HepG2 (cell line): ENCODE data around the gene OCLN. TPM values are rescaled to one million over a fixed set of nuclear protein-coding genes. Genes with fewer than 3 reads are reported as not detected.

Experiments used
- CBFB ChIP-seq: sonication (generic); formaldehyde crosslinking; IDR thresholded peaks from 2 replicates; pipeline ENCODE4 v1.4.0; 2020; ENCODE audit warnings: missing genetic modification reagents
- CC2D1A ChIP-seq: sonication (generic); formaldehyde crosslinking; IDR thresholded peaks from 2 replicates; pipeline ENCODE4 v1.8.1; 2023; ENCODE audit warnings: mild to moderate bottlenecking, missing genetic modification reagents
- DRAP1 ChIP-seq: IDR thresholded peaks from 2 replicates; pipeline ENCODE4 v1.6.1; 2016; ENCODE audit warnings: missing genetic modification reagents, missing compliant biosample characterization
- E2F2 ChIP-seq: sonication (generic); formaldehyde crosslinking; IDR thresholded peaks from 2 replicates; pipeline ENCODE4 v1.4.0; 2020; ENCODE audit warnings: missing genetic modification reagents, borderline replicate concordance
- ELF4 ChIP-seq: sonication (generic); formaldehyde crosslinking; IDR thresholded peaks from 2 replicates; pipeline ENCODE4 v1.5.0; 2020; ENCODE audit warnings: missing genetic modification reagents, mild to moderate bottlenecking, moderate library complexity, borderline replicate concordance
- ETS1 ChIP-seq: sonication (generic); formaldehyde crosslinking; IDR thresholded peaks from 2 replicates; pipeline ENCODE4 v1.4.0; 2020; ENCODE audit warnings: missing genetic modification reagents
- FOXK2 ChIP-seq: fragments of 450-650 bp; IDR thresholded peaks from 2 replicates; pipeline ENCODE4 v1.6.1; 2016
- HMGA1 ChIP-seq: sonication (generic); formaldehyde crosslinking; conservative IDR thresholded peaks from 2 replicates; pipeline ENCODE4 v1.4.0; 2020; ENCODE audit warnings: missing genetic modification reagents
- JUNB ChIP-seq: sonication (generic); formaldehyde crosslinking; IDR thresholded peaks from 2 replicates; pipeline ENCODE4 v1.8.0; 2022; ENCODE audit warnings: missing genetic modification reagents, mild to moderate bottlenecking, borderline replicate concordance
- MBD4 ChIP-seq: IDR thresholded peaks from 2 replicates; pipeline ENCODE4 v1.6.1; 2012; ENCODE audit warnings: low read length, inconsistent platforms, borderline replicate concordance
- PPARG ChIP-seq: conservative IDR thresholded peaks from 2 replicates; pipeline ENCODE4 v1.6.1; 2016; ENCODE audit warnings: missing biosample characterization, missing genetic modification reagents
- SNAPC2 ChIP-seq: sonication (generic); formaldehyde crosslinking; IDR thresholded peaks from 2 replicates; pipeline ENCODE4 v1.8.1; 2022; ENCODE audit warnings: mild to moderate bottlenecking, missing genetic modification reagents
- XRCC5 ChIP-seq: fragments of 200-400 bp; formaldehyde crosslinking; optimal IDR thresholded peaks from 2 replicates; pipeline ENCODE3; 2017; ENCODE audit warnings: mild to moderate bottlenecking, low read length
- ZNF317 ChIP-seq: sonication (generic); formaldehyde crosslinking; IDR thresholded peaks from 2 replicates; pipeline ENCODE4 v1.5.0; 2020; ENCODE audit warnings: mild to moderate bottlenecking, missing genetic modification reagents
- ZNF331 ChIP-seq: sonication (generic); formaldehyde crosslinking; IDR thresholded peaks from 2 replicates; pipeline ENCODE4 v1.4.0; 2020; ENCODE audit warnings: missing genetic modification reagents
- ZNF407 ChIP-seq: sonication (generic); formaldehyde crosslinking; IDR thresholded peaks from one replicate; pipeline ENCODE4 v1.5.1; 2020; ENCODE audit warnings: mild to moderate bottlenecking, missing genetic modification reagents; ENCODE audit errors: not compliant biosample characterization
- ZNF567 ChIP-seq: sonication (generic); formaldehyde crosslinking; IDR thresholded peaks from 2 replicates; pipeline ENCODE4 v1.8.1; 2023; ENCODE audit warnings: mild to moderate bottlenecking, missing genetic modification reagents, borderline replicate concordance
- ZNF672 ChIP-seq: sonication (generic); formaldehyde crosslinking; IDR thresholded peaks from 2 replicates; pipeline ENCODE4 v1.8.1; 2022; ENCODE audit warnings: missing genetic modification reagents
- polyA plus RNA-seq, 8 experiments: library from polyadenylated mRNA; depleted of rRNA in 3 of 8; stranded (reverse) in 7 of 8; unstranded in 1 of 8; fragments of >200 nt; fragmentation: Illumina TruSeq in 4 of 8; extraction: Trizol in 4 of 8; gene quantifications; 2 replicates each; pipeline versions ENCODE4 v1.2.1 to v1.2.3, GENCODE V29; 2011 to 2016; ENCODE audit warnings: low read depth in 4 of 8, missing spikeins in 1 of 8, mixed read lengths in 1 of 8; ENCODE audit not compliant: insufficient read depth in 1 of 8
- total RNA-seq, 5 experiments: library from RNA; depleted of rRNA; stranded (reverse); fragments of >200 nt; fragmentation: Illumina TruSeq; extraction: Trizol; gene quantifications; 2 replicates each; pipeline ENCODE4 v1.2.3, GENCODE V29; 2016; ENCODE audit warnings: low read depth in 1 of 5

OCLN gene
- total and polyA plus RNA-seq, 2 of the 13 experiments (the other 11 are each of a cell fraction or from before 2014, with no cell fraction given), result 24.1 to 34.8 TPM

GRCh38 chr5:69444127-69444754 is 48.3 kb upstream of the OCLN start (continued):
- TF ChIP-seq JUNB (no peak), ELF4 (CRISPR knock-in tag) (no peak), PPARG (CRISPR knock-in tag) (no peak; the same call in 1 of the 2 replicates), ZNF331 (CRISPR knock-in tag) (0 out of 2 replicates have a peak, but pooled peaks have one; percentile 37), MBD4 (peak; percentile 59; the same call in 1 of the 2 replicates), E2F2 (CRISPR knock-in tag) (no peak), DRAP1 (no peak; the same call in 1 of the 2 replicates), CBFB (CRISPR knock-in tag) (no peak), ZNF672 (CRISPR knock-in tag) (no peak), SNAPC2 (CRISPR knock-in tag) (no peak), CC2D1A (CRISPR knock-in tag) (no peak), XRCC5 (peak; percentile 20), HMGA1 (CRISPR knock-in tag) (no peak), ETS1 (CRISPR knock-in tag) (no peak), ZNF407 (CRISPR knock-in tag) (no peak), ZNF567 (CRISPR knock-in tag) (no peak), ZNF317 (no peak), FOXK2 (peak; percentile 50)
